ENCODE measurements around the gene SERINC3. TPM values are rescaled to one million over a fixed set of nuclear protein-coding genes. Genes with fewer than 3 reads are reported as not detected.

Gene SERINC3
- total RNA-seq, 1 experiment from 2014 or later, result 90.1 TPM

- peak; percentile 8 for DNase-seq (ENCODE audit: low read depth)
These were observed 54.5 kb downstream of the SERINC3 start for GRCh38 chr20:44467289-44467883.

DNA sequence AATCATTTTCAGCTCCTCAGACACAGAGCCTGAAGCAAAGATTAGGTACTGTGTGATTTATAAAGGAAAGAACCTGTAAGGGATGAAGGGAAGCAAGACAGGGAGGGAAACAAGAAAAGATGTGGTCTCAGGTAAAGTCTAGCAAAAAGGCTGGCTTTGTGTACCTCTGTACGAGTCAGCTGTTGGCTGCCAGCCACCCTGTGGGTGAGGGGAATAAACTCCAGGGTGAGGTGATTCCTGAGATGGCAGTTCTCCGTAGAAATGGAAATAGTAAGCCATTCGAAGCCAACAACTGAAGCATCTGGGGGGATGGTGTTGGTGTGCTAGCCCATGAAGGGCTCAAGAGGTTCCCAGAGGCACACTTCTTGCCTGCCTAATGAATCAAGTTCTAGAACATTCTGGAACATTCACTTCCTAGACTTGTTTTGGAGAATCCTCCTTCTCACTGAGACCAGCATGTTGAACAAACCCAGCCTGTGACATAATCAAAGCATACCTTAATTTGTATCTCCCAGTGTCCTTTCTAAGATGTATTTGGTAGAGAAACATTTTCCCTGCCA lies 56.8 kb downstream of the SERINC3 start:
- DNase-seq (ENCODE audit: low read depth), result no peak

GRCh38 chr20:44464514-44464913 lies 57.4 kb downstream of the SERINC3 start:
- no peak for DNase-seq (ENCODE audit: low read depth)

GRCh38 chr20:44463466-44463865 lies 58.4 kb downstream of the SERINC3 start:
- DNase-seq (ENCODE audit: low read depth), result no peak

DNA sequence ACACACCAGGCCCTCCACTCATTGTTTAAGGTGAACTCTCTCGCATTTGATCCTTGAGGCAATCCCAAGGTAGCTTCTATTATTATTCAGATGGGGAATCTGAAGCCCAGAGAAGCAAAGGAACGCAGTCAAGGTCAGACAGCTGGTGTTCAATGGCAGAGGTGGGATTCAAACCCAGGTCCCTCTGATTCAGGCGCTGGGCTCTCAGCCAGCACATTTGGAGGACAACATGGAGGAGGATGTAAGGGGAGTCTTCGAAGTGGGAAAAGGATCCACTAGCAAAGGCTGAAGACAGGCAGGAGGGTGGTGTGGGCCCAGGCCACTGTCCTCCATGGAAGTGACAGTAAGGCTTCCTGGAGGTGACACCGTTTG lies 60.1 kb downstream of the SERINC3 start:
- DNase-seq (ENCODE audit: low read depth), result no peak

DNA sequence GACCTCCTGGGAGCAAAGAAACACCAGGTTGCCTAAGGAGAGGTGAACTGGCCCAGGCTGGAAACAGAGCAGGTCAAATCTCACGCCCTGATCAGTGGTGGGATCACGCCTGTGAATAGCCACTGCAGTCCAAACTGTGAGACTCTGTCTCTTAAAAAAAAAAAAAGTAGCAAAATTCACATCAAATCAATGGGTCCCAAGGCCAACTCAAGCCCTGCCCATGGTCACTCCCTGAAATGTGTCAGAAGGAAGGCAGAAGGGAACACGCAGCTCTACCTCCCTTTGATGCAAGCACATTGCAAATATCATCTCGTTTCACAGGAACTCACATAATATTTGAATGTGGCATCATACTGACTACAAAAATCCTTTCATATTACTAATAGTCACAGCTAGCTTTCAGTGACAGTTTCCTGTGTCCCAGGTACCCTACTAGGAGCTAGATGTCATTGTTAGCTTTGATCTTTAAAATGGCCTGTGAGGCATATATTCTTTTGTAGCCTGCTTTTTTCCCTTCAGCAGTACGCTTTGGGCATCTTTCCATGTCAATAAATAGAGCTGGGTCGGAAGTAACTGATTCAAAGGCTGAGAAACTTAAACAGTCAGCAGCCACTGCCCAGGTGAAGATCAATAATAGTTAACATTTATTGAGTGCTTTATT lies 60.6 kb downstream of the SERINC3 start:
- no peak for DNase-seq (ENCODE audit: low read depth)

DNA sequence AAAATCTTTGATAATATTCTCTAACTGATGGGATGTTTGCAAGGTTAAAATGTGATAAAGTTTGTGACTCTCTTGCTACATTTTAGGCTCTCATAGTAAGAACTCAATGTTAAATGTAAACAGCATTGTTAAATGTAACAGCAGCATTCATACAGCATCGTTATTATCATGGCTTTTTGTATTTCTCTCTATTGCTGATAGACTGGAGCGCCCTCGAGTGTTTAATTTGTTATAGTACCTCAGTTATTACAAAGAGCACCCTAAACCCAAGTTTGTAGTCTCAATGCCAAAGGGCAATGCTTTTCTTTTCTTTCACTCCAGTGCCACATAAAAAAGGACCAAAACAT lies 61.1 kb downstream of the SERINC3 start:
- no peak for DNase-seq (ENCODE audit: low read depth)

DNA sequence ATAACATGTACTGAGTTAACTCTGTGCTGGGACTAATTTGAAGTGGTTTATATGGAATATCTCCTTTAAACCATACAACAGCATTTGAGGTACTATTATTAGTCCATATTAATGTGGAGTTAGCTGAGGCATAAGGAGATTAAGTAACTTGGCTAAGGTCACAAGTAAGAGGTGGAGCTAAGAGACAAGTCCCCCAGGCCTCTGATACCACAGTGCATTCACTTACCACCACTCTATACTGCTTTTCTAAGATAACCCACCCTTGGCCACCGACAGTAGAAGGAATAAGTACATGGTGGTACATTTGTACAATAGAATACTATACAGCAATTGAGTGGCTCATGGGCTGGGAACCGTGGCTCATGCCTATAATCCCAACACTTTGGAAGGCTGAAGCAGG lies 62.6 kb downstream of the SERINC3 start:
- DNase-seq (ENCODE audit: low read depth), result no peak

DNA sequence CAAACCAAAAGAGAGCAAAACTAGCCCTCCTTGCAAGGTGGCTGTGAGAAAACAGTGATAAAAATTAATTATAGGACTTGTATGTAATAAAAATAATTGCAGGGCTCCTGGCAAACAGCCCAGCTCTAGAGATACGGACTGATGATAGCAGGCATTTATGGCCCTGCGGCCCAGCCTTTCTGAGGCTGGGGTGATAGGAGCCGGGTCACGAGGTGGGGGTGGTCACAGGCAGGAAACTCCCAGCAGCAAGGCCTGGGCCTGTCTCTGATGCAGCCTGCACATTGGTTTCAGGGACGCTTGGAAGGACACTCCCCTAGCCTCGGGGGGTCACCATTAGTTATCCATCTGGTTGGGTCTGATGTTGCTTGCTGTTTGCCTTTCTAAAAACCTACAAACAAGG lies 64.9 kb downstream of the SERINC3 start:
- DNase-seq (ENCODE audit: low read depth), result no peak

DNA sequence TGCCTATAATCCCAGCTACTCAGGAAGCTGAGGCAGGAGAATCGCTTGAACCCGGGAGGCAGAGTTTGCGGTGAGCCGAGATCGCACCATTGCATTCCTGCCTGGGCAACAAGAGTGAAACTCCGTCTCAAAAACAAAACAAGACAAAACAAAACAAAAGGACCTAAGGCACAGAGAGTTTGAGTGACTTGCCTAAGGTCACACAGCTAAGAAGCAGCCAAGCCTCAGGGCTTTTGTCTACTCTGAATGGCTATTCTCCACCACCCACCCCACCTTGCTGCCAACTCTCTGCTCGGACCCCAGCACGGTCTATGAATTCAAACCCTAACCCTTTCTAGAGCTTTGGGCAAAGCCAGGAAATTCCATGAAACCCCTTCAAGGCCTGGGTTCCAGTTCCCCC lies 65.3 kb downstream of the SERINC3 start:
- no peak for DNase-seq (ENCODE audit: low read depth)

- DNase-seq (ENCODE audit: low read depth), result no peak
These were observed 66.7 kb downstream of the SERINC3 start for GRCh38 chr20:44455126-44455525.

DNA sequence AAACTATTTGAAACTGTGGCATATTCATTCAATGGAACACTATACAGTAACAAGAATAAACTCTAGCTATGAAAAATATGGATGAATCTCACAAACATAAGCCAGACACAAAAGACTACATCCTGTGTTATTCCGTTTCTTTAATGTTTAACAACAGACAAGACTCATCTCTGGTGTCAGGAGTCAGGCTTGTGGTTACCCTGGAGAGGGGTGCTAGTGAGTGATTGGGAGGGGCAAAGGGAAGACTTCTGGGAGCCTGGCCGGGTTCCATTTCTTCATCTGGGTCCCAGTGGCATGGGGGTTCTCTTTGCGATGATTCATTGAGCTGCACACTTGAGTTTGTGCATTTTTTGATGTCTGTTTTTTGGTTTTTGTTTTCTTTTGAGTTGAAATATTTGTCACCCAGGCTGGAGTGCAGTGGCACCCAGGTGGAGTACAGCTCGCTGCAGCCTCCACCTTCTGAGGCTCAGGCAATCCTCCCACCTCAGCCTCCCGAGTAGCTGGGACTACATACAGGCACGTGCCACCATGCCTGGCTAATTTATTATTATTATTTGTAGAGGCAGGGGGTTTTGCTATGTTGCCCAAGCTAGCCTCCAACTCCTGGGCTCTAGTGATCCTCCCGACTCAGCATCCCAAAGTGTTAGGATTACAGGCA lies 67.4 kb downstream of the SERINC3 start:
- DNase-seq (ENCODE audit: low read depth), result no peak

- no peak for DNase-seq (ENCODE audit: low read depth)
These were observed 70.9 kb downstream of the SERINC3 start for GRCh38 chr20:44450903-44451450.

DNA sequence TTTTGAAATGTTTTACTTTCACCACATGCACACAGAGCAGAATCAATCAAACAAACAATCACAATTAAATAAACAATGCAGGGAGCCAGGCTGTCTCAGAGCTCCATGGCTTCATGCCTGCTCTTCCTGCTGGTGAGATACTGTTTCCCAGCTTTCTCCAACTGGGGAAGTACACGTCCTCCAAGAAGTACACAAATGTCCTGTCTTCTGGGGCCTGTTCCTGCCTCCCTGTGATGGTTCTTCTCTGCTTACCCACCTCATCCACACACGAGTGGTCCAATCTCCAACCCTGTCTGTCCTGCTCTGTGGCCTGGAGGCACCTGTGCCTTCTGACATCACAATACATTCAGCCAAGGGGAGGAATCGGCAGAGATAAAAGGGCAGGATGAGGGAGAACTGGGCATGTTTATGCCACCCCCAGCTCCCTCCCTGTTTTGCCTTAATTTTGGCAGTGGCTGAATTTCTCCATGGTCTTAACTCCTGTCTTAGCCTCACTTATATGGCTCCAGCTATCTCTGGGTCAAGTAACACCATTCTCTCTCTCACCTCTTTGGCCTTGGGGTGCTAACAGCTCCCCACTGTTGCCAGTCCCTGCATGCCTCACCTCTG lies 71.5 kb downstream of the SERINC3 start:
- no peak for DNase-seq (ENCODE audit: low read depth)

GRCh38 chr20:44449864-44450263 lies 72.0 kb downstream of the SERINC3 start:
- DNase-seq (ENCODE audit: low read depth), result no peak

- DNase-seq (ENCODE audit: low read depth), result no peak
These were observed 72.9 kb downstream of the SERINC3 start for GRCh38 chr20:44448753-44449546.

GRCh38 chr20:44447827-44448419 lies 73.9 kb downstream of the SERINC3 start:
- DNase-seq (ENCODE audit: low read depth), result no peak
